ENCODE results near the gene SHE. TPM values are rescaled to one million over a fixed set of nuclear protein-coding genes. Genes with fewer than 3 reads are reported as not detected.

SHE gene
- total RNA-seq, 2 donors from 2014 or later = 10.8 to 19.9 TPM

- Histone ChIP-seq H3K4me3 (no peak overlapping the region), H3K4me1 (peaks cover 0 to 86% of the 10 kb centered on the region in 2 donors), H3K27ac (peak overlapping the region in 1 of 2 donors; percentile 59), H3K27me3 (no peaks in the 10 kb centered on the region), H3K36me3 (peaks cover 7% of the 10 kb centered on the region), H3K9me3 (no peaks in the 10 kb centered on the region)
- no peak for TF ChIP-seq CTCF (IDR thresholded peaks at IDR 0.05)
- DNase-seq (ENCODE audit: low spot score) = no peak
Measured at GRCh38 chr1:154429841-154430611, 72.2 kb downstream of the SHE start.

Other genes starting within 250 kb of the SHE start
- 100 to 1,000 TPM; 129 to 168 TPM for gene HAX1, start 229.8 kb downstream of the SHE start, total RNA-seq
- gene AQP10, start 181.3 kb downstream of the SHE start, total RNA-seq = not detected
- gene ATP8B2, start 176.9 kb downstream of the SHE start, total RNA-seq = 10 to 100 TPM; 22.8 to 82.5 TPM
- gene IL6R, start 97.1 kb downstream of the SHE start, total RNA-seq = 10 to 100 TPM; 11.8 to 21.8 TPM
- 1 to 10 TPM in 1 of 2 donors, under 1 TPM in 1; 0.85 to 1.8 TPM for gene TDRD10, start 193 bp downstream of the SHE start, total RNA-seq
- gene UBE2Q1, start 56.2 kb upstream of the SHE start, total RNA-seq = 10 to 100 TPM; 18.5 to 26.3 TPM
- gene CHRNB2, start 65.4 kb upstream of the SHE start, total RNA-seq = under 1 TPM in 1 of 2 donors, not detected in 1; 0.24 TPM
- 10 to 100 TPM; 39.3 to 51.9 TPM for gene ADAR, start 105.8 kb upstream of the SHE start, total RNA-seq

Measured in right atrium auricular region (tissue), 2 donors.